HepG2 (cell line): ENCODE results near the gene ARAP3. TPM values are rescaled to one million over a fixed set of nuclear protein-coding genes. Genes with fewer than 3 reads are reported as not detected.

ENCODE experiments used
- CCAR2 ChIP-seq: fragments of 200-400 bp; formaldehyde crosslinking; optimal IDR thresholded peaks from 2 replicates; pipeline ENCODE3; 2018; ENCODE audit warnings: low read depth, mild to moderate bottlenecking, low read length, moderate library complexity
- CREM ChIP-seq, 2 experiments: sonication (generic) in 1 of 2; formaldehyde crosslinking in 1 of 2; IDR thresholded peaks; 2 replicates each; pipeline versions ENCODE4 v1.4.0 to v1.6.1; 2016 to 2020; ENCODE audit warnings: antibody characterized with exemption in 1 of 2, mild to moderate bottlenecking in 1 of 2, missing genetic modification reagents in 1 of 2
- FOSL1 ChIP-seq: sonication (generic); formaldehyde crosslinking; IDR thresholded peaks from 2 replicates; pipeline ENCODE4 v1.9.0; 2021; ENCODE audit warnings: missing genetic modification reagents, borderline replicate concordance
- GATA4 ChIP-seq: sonication (generic); IDR thresholded peaks from 2 replicates; pipeline ENCODE4 v1.6.1; 2016; ENCODE audit warnings: antibody characterized with exemption, low read depth, borderline replicate concordance
- JUND ChIP-seq: sonication (generic); formaldehyde crosslinking; IDR thresholded peaks from 2 replicates; pipeline ENCODE4 v1.8.0; 2022; ENCODE audit warnings: mild to moderate bottlenecking, missing genetic modification reagents
- KDM2A ChIP-seq: sonication (generic); formaldehyde crosslinking; IDR thresholded peaks from 2 replicates; pipeline ENCODE4 v1.4.0; 2020; ENCODE audit warnings: low read depth, missing genetic modification reagents, borderline replicate concordance
- MLLT10 ChIP-seq: sonication (generic); formaldehyde crosslinking; IDR thresholded peaks from 2 replicates; pipeline ENCODE4 v1.4.0; 2020; ENCODE audit warnings: missing genetic modification reagents
- MTF1 ChIP-seq: sonication (generic); formaldehyde crosslinking; IDR thresholded peaks from 2 replicates; pipeline ENCODE4 v1.5.0; 2020; ENCODE audit warnings: missing genetic modification reagents
- TARDBP ChIP-seq: sonication (generic); formaldehyde crosslinking; IDR thresholded peaks from 2 replicates; pipeline ENCODE4 v1.8.0; 2022; ENCODE audit warnings: mild to moderate bottlenecking, missing genetic modification reagents
- ZMYM4 ChIP-seq: sonication (generic); formaldehyde crosslinking; IDR thresholded peaks from 2 replicates; pipeline ENCODE4 v1.8.1; 2023; ENCODE audit warnings: mild to moderate bottlenecking, missing genetic modification reagents
- ZNF343 ChIP-seq: sonication (generic); formaldehyde crosslinking; IDR thresholded peaks from 2 replicates; pipeline ENCODE4 v1.4.0; 2020; ENCODE audit warnings: mild to moderate bottlenecking, missing genetic modification reagents
- ZNF460 ChIP-seq: sonication (generic); formaldehyde crosslinking; IDR thresholded peaks from 2 replicates; pipeline ENCODE4 v1.5.1; 2020; ENCODE audit warnings: missing genetic modification reagents, mild to moderate bottlenecking, borderline replicate concordance
- ZNF672 ChIP-seq: sonication (generic); formaldehyde crosslinking; IDR thresholded peaks from 2 replicates; pipeline ENCODE4 v1.8.1; 2022; ENCODE audit warnings: missing genetic modification reagents
- ZNF773 ChIP-seq: sonication (generic); formaldehyde crosslinking; IDR thresholded peaks from 2 replicates; pipeline ENCODE4 v1.4.0; 2020; ENCODE audit warnings: missing genetic modification reagents, borderline replicate concordance
- polyA plus RNA-seq, 8 experiments: library from polyadenylated mRNA; depleted of rRNA in 3 of 8; stranded (reverse) in 7 of 8; unstranded in 1 of 8; fragments of >200 nt; fragmentation: Illumina TruSeq in 4 of 8; extraction: Trizol in 4 of 8; gene quantifications; 2 replicates each; pipeline versions ENCODE4 v1.2.1 to v1.2.3, GENCODE V29; 2011 to 2016; ENCODE audit warnings: low read depth in 4 of 8, missing spikeins in 1 of 8, mixed read lengths in 1 of 8; ENCODE audit not compliant: insufficient read depth in 1 of 8
- total RNA-seq, 5 experiments: library from RNA; depleted of rRNA; stranded (reverse); fragments of >200 nt; fragmentation: Illumina TruSeq; extraction: Trizol; gene quantifications; 2 replicates each; pipeline ENCODE4 v1.2.3, GENCODE V29; 2016; ENCODE audit warnings: low read depth in 1 of 5
- TF ChIP-seq, protein P1 (sequence below): sonication (generic); formaldehyde crosslinking; IDR thresholded peaks from one replicate; pipeline ENCODE4 v1.5.1; 2020; ENCODE audit warnings: mild to moderate bottlenecking, missing genetic modification reagents; ENCODE audit errors: not compliant biosample characterization
- TF ChIP-seq, protein P2 (sequence below): sonication (generic); formaldehyde crosslinking; IDR thresholded peaks from 2 replicates; pipeline ENCODE4 v1.9.0; 2022; ENCODE audit warnings: missing genetic modification reagents, mild to moderate bottlenecking, borderline replicate concordance
- TF ChIP-seq, protein P3 (sequence below): sonication (generic); formaldehyde crosslinking; IDR thresholded peaks from 2 replicates; pipeline ENCODE4 v1.4.0; 2020; ENCODE audit warnings: missing genetic modification reagents, borderline replicate concordance

Gene ARAP3
- total and polyA plus RNA-seq, 2 of the 13 experiments (the other 11 are each of a cell fraction or from before 2014, with no cell fraction given), result 0.25 TPM; not detected in 1

DNA sequence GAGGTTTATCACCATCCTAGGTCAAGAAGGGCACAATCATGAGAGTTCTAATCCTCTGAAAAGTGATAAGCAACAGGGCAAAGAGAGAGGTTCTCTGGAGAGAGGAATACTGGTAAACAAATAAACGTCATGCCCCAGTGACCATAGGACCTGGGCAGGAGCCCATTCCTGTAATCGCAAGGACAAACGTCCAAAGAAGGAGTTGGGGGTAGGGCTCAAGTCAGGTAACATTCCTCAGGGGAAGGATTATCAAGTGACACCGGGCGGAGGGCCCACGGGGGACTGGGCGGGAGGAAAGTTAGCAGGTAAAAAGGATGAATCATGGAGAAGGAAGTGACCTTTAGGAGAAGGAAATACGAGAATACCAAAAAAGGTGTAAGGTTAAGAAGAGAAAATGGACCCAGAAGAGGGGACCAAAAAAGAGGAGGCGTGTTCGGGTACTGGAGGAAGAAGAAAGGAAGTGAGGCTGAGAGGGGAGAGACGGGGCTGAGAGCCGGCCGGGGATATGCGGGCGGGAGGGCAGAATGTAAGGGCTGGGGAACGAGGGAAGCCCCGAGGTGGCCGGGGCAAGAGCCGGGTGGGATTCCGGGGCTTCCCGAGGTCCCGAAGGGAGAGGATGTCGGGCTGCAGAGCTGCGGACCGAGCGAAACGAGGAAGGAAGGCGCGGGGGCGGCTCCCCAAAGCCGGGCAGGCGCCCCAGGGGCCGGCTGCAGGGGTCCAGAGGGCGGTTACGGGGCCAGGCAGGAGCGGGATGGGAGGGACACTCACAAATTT, 63.8 kb downstream of the ARAP3 start (continued):
- TF ChIP-seq, protein P1, sequence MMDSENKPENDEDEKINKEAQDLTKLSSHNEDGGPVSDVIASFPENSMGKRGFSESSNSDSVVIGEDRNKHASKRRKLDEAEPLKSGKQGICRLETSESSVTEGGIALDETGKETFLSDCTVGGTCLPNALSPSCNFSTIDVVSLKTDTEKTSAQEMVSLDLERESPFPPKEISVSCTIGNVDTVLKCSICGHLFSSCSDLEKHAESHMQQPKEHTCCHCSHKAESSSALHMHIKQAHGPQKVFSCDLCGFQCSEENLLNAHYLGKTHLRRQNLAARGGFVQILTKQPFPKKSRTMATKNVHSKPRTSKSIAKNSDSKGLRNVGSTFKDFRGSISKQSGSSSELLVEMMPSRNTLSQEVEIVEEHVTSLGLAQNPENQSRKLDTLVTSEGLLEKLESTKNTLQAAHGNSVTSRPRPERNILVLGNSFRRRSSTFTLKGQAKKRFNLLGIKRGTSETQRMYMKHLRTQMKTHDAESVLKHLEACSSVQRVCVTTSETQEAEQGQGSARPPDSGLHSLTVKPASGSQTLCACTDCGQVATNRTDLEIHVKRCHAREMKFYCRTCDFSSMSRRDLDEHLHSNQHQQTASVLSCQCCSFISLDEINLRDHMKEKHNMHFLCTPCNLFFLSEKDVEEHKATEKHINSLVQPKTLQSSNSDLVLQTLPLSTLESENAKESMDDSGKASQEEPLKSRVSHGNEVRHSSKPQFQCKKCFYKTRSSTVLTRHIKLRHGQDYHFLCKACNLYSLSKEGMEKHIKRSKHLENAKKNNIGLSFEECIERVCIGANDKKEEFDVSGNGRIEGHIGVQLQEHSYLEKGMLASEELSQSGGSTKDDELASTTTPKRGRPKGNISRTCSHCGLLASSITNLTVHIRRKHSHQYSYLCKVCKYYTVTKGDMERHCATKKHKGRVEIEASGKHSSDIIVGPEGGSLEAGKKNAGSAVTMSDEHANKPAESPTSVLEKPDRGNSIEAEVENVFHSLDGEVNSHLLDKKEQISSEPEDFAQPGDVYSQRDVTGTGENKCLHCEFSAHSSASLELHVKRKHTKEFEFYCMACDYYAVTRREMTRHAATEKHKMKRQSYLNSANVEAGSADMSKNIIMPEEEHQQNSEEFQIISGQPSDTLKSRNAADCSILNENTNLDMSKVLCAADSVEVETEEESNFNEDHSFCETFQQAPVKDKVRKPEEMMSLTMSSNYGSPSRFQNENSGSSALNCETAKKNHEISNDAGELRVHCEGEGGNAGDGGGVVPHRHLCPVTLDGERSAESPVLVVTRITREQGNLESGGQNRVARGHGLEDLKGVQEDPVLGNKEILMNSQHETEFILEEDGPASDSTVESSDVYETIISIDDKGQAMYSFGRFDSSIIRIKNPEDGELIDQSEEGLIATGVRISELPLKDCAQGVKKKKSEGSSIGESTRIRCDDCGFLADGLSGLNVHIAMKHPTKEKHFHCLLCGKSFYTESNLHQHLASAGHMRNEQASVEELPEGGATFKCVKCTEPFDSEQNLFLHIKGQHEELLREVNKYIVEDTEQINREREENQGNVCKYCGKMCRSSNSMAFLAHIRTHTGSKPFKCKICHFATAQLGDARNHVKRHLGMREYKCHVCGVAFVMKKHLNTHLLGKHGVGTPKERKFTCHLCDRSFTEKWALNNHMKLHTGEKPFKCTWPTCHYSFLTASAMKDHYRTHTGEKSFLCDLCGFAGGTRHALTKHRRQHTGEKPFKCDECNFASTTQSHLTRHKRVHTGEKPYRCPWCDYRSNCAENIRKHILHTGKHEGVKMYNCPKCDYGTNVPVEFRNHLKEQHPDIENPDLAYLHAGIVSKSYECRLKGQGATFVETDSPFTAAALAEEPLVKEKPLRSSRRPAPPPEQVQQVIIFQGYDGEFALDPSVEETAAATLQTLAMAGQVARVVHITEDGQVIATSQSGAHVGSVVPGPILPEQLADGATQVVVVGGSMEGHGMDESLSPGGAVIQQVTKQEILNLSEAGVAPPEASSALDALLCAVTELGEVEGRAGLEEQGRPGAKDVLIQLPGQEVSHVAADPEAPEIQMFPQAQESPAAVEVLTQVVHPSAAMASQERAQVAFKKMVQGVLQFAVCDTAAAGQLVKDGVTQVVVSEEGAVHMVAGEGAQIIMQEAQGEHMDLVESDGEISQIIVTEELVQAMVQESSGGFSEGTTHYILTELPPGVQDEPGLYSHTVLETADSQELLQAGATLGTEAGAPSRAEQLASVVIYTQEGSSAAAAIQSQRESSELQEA, result no peak
- no peak for TF ChIP-seq ZMYM4 (CRISPR knock-in tag)
- TF ChIP-seq ZNF672, result 0 out of 2 replicates have a peak, but pooled peaks have one; percentile 41
- TF ChIP-seq, protein P2, sequence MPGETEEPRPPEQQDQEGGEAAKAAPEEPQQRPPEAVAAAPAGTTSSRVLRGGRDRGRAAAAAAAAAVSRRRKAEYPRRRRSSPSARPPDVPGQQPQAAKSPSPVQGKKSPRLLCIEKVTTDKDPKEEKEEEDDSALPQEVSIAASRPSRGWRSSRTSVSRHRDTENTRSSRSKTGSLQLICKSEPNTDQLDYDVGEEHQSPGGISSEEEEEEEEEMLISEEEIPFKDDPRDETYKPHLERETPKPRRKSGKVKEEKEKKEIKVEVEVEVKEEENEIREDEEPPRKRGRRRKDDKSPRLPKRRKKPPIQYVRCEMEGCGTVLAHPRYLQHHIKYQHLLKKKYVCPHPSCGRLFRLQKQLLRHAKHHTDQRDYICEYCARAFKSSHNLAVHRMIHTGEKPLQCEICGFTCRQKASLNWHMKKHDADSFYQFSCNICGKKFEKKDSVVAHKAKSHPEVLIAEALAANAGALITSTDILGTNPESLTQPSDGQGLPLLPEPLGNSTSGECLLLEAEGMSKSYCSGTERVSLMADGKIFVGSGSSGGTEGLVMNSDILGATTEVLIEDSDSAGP, result no peak
- no peak for TF ChIP-seq JUND (CRISPR knock-in tag)
- TF ChIP-seq FOSL1 (CRISPR knock-in tag), result no peak
- peak; percentile 55; the same call in 1 of the 2 replicates for TF ChIP-seq KDM2A
- no peak for TF ChIP-seq ZNF343 (CRISPR knock-in tag)
- no peak; the same call in 1 of the 2 replicates for TF ChIP-seq CREM (IDR thresholded peaks at IDR 0.05)
- TF ChIP-seq CREM (CRISPR knock-in tag; IDR thresholded peaks at IDR 0.05), result no peak
- no peak for TF ChIP-seq ZNF460 (CRISPR knock-in tag)
- TF ChIP-seq ZNF773 (CRISPR knock-in tag), result no peak
- TF ChIP-seq MTF1 (CRISPR knock-in tag), result no peak
- TF ChIP-seq CCAR2, result no peak
- no peak for TF ChIP-seq MLLT10 (CRISPR knock-in tag)
- TF ChIP-seq, protein P3, sequence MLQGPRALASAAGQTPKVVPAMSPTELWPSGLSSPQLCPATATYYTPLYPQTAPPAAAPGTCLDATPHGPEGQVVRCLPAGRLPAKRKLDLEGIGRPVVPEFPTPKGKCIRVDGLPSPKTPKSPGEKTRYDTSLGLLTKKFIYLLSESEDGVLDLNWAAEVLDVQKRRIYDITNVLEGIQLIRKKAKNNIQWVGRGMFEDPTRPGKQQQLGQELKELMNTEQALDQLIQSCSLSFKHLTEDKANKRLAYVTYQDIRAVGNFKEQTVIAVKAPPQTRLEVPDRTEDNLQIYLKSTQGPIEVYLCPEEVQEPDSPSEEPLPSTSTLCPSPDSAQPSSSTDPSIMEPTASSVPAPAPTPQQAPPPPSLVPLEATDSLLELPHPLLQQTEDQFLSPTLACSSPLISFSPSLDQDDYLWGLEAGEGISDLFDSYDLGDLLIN, result no peak
- no peak for TF ChIP-seq GATA4
- no peak for TF ChIP-seq TARDBP (CRISPR knock-in tag)
